Measurements from ENCODE around the gene TDRD3. TPM values are rescaled to one million over a fixed set of nuclear protein-coding genes. Genes with fewer than 3 reads are reported as not detected.

TDRD3 gene
- total and polyA plus RNA-seq, 2 experiments from 2014 or later: 13.1 to 13.3 TPM

- no peaks in the 10 kb centered on the region for H3K36me3 ChIP-seq (ENCODE audit: insufficient read depth)
- H3K79me2 ChIP-seq (replicated peaks; ENCODE audit: insufficient read depth): no peaks in the 10 kb centered on the region
- no peak for DNase-seq (ENCODE audit: low spot score)
- H3K9me2 ChIP-seq (ENCODE audit: insufficient read depth): peaks cover 4% of the 10 kb centered on the region; the same call in 1 of the 2 replicates
- peaks cover 3% of the 10 kb centered on the region; the same call in 1 of the 3 replicates for H3K4me1 Mint-ChIP-seq
- H3K9me3 Mint-ChIP-seq: no peaks in the 10 kb centered on the region; the same call in 1 of the 3 replicates
- H3F3A ChIP-seq (replicated peaks; ENCODE audit: low read depth): no peaks in the 10 kb centered on the region
- TF ChIP-seq STAT1 (IDR thresholded peaks at IDR 0.05; ENCODE audit: unreplicated experiment) (no peak), CREB1 (CRISPR knock-in tag; IDR thresholded peaks at IDR 0.05; ENCODE audit: low read depth) (no peak), ZNF331 (CRISPR knock-in tag; IDR thresholded peaks at IDR 0.05; ENCODE audit: low read depth) (no peak), ZNF114 (CRISPR knock-in tag; IDR thresholded peaks at IDR 0.05) (no peak), JUNB (IDR thresholded peaks at IDR 0.05; ENCODE audit: unreplicated experiment) (no peak), POLR2AphosphoS5 (IDR thresholded peaks at IDR 0.05; ENCODE audit: low read depth) (no peak), EZH2 (IDR thresholded peaks at IDR 0.05; ENCODE audit: low read depth, unreplicated experiment) (no peak), CTCF (conservative IDR thresholded peaks at IDR 0.05; ENCODE audit: low read depth in 2 of 2) (no peak), EZH2phosphoT487 (IDR thresholded peaks at IDR 0.05; ENCODE audit: unreplicated experiment) (no peak), NANOG (IDR thresholded peaks at IDR 0.05; ENCODE audit: borderline replicate concordance) (no peak)
- TF ChIP-seq, protein P1, sequence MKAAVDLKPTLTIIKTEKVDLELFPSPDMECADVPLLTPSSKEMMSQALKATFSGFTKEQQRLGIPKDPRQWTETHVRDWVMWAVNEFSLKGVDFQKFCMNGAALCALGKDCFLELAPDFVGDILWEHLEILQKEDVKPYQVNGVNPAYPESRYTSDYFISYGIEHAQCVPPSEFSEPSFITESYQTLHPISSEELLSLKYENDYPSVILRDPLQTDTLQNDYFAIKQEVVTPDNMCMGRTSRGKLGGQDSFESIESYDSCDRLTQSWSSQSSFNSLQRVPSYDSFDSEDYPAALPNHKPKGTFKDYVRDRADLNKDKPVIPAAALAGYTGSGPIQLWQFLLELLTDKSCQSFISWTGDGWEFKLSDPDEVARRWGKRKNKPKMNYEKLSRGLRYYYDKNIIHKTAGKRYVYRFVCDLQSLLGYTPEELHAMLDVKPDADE (IDR thresholded peaks at IDR 0.05): no peak
- TF ChIP-seq, protein P2, sequence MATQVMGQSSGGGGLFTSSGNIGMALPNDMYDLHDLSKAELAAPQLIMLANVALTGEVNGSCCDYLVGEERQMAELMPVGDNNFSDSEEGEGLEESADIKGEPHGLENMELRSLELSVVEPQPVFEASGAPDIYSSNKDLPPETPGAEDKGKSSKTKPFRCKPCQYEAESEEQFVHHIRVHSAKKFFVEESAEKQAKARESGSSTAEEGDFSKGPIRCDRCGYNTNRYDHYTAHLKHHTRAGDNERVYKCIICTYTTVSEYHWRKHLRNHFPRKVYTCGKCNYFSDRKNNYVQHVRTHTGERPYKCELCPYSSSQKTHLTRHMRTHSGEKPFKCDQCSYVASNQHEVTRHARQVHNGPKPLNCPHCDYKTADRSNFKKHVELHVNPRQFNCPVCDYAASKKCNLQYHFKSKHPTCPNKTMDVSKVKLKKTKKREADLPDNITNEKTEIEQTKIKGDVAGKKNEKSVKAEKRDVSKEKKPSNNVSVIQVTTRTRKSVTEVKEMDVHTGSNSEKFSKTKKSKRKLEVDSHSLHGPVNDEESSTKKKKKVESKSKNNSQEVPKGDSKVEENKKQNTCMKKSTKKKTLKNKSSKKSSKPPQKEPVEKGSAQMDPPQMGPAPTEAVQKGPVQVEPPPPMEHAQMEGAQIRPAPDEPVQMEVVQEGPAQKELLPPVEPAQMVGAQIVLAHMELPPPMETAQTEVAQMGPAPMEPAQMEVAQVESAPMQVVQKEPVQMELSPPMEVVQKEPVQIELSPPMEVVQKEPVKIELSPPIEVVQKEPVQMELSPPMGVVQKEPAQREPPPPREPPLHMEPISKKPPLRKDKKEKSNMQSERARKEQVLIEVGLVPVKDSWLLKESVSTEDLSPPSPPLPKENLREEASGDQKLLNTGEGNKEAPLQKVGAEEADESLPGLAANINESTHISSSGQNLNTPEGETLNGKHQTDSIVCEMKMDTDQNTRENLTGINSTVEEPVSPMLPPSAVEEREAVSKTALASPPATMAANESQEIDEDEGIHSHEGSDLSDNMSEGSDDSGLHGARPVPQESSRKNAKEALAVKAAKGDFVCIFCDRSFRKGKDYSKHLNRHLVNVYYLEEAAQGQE (IDR thresholded peaks at IDR 0.05; ENCODE audit: unreplicated experiment): no peak
- TF ChIP-seq, protein P3, sequence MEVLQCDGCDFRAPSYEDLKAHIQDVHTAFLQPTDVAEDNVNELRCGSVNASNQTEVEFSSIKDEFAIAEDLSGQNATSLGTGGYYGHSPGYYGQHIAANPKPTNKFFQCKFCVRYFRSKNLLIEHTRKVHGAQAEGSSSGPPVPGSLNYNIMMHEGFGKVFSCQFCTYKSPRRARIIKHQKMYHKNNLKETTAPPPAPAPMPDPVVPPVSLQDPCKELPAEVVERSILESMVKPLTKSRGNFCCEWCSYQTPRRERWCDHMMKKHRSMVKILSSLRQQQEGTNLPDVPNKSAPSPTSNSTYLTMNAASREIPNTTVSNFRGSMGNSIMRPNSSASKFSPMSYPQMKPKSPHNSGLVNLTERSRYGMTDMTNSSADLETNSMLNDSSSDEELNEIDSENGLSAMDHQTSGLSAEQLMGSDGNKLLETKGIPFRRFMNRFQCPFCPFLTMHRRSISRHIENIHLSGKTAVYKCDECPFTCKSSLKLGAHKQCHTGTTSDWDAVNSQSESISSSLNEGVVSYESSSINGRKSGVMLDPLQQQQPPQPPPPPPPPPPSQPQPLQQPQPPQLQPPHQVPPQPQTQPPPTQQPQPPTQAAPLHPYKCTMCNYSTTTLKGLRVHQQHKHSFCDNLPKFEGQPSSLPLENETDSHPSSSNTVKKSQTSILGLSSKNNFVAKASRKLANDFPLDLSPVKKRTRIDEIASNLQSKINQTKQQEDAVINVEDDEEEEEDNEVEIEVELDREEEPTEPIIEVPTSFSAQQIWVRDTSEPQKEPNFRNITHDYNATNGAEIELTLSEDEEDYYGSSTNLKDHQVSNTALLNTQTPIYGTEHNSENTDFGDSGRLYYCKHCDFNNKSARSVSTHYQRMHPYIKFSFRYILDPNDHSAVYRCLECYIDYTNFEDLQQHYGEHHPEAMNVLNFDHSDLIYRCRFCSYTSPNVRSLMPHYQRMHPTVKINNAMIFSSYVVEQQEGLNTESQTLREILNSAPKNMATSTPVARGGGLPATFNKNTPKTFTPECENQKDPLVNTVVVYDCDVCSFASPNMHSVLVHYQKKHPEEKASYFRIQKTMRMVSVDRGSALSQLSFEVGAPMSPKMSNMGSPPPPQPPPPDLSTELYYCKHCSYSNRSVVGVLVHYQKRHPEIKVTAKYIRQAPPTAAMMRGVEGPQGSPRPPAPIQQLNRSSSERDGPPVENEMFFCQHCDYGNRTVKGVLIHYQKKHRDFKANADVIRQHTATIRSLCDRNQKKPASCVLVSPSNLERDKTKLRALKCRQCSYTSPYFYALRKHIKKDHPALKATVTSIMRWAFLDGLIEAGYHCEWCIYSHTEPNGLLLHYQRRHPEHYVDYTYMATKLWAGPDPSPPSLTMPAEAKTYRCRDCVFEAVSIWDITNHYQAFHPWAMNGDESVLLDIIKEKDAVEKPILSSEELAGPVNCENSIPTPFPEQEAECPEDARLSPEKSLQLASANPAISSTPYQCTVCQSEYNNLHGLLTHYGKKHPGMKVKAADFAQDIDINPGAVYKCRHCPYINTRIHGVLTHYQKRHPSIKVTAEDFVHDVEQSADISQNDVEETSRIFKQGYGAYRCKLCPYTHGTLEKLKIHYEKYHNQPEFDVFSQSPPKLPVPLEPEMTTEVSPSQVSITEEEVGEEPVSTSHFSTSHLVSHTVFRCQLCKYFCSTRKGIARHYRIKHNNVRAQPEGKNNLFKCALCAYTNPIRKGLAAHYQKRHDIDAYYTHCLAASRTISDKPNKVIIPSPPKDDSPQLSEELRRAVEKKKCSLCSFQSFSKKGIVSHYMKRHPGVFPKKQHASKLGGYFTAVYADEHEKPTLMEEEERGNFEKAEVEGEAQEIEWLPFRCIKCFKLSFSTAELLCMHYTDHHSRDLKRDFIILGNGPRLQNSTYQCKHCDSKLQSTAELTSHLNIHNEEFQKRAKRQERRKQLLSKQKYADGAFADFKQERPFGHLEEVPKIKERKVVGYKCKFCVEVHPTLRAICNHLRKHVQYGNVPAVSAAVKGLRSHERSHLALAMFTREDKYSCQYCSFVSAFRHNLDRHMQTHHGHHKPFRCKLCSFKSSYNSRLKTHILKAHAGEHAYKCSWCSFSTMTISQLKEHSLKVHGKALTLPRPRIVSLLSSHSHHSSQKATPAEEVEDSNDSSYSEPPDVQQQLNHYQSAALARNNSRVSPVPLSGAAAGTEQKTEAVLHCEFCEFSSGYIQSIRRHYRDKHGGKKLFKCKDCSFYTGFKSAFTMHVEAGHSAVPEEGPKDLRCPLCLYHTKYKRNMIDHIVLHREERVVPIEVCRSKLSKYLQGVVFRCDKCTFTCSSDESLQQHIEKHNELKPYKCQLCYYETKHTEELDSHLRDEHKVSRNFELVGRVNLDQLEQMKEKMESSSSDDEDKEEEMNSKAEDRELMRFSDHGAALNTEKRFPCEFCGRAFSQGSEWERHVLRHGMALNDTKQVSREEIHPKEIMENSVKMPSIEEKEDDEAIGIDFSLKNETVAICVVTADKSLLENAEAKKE (CRISPR knock-in tag; IDR thresholded peaks at IDR 0.05): no peak
- no peak overlapping the region for H3K27ac ChIP-seq (ENCODE audit: low read depth)
- no peak overlapping the region for H3K4me3 ChIP-seq
- no peak for ATAC-seq
- H4K20me1 ChIP-seq (replicated peaks; ENCODE audit: insufficient read depth): no peaks in the 10 kb centered on the region
- H3K4me1 ChIP-seq (ENCODE audit: insufficient read depth): no peaks in the 10 kb centered on the region
- no peak overlapping the region for H2AFZ ChIP-seq
- H3K4me3 Mint-ChIP-seq: no peak overlapping the region
- H3K27me3 Mint-ChIP-seq (ENCODE audit: insufficient read depth, low read depth, poor library complexity): no peaks in the 10 kb centered on the region
- H3K27me3 ChIP-seq (ENCODE audit: insufficient read depth): no peaks in the 10 kb centered on the region
- no peaks in the 10 kb centered on the region for H3K36me3 Mint-ChIP-seq (ENCODE audit: low read depth)
- H3K4me2 ChIP-seq: no peak overlapping the region
- no peak overlapping the region for H3K27ac Mint-ChIP-seq
These were observed 45.0 kb upstream of the TDRD3 start for GRCh38 chr13:60351855-60352615.

Data from GM23338 (cell line).